ENCODE measurements around the gene IQCE. TPM values are rescaled to one million over a fixed set of nuclear protein-coding genes. Genes with fewer than 3 reads are reported as not detected.

Gene IQCE
- total and polyA plus RNA-seq, 2 donors (not counting 1 experiment from before 2014, with no cell fraction given), result 3.5 to 9.5 TPM

DNA sequence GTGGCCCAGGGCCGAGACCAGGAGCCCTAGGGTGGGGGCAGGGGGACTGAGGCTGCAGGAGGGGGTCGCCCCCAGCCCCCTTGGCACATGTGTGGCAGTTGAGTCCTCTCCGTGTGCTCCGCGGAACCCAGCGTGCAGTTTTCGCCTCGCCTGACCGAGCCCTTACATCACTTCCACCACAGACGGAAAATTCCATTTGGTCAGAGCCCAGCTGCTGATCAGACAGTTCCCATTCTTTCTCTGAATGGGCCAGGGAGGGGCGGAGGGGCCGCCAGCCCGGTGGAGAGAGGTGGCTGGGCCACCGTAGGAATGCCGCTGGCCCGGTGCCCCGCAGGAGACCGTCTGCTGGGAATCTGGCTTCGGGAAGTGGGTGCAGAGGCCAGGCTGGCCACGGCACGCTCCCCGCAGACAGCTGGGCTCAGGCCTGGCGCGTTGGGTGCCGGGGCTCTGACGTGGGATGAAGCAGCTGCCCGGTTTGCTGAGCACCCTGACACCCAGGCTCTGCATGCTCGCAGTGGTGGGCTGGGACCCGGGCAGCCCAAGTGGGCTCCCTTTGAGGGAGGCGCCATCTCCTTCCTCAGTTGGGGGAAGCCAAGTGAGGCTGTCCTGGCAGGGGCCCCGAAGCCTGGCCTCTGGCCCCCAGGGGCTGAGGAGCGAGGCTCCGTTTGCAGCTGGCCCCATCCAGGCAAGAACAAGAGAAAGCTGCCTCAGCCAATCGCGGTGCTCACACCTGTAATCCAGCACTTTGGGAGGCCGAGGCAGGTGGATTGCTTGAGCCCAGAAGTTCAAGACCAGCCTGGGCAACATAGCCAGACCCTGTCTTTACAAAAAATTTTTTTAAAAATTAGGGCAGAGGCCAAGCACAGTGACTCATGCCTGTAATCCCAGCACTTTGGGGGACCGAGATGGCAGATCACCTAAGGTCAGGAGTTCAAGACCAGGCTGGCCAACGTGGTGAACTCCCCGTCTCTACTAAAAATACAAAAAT, 82.9 kb downstream of the IQCE start:
- Mint-ChIP-seq H3K9me3 (ENCODE audit: insufficient read depth) (no peaks in the 10 kb centered on the region), H3K4me1 (peaks cover 63% of the 10 kb centered on the region), H3K4me3 (peak overlapping the region; percentile 71), H3K27ac (peak overlapping the region; percentile 92), H3K27me3 (no peaks in the 10 kb centered on the region)
- TF ChIP-seq, protein P1, sequence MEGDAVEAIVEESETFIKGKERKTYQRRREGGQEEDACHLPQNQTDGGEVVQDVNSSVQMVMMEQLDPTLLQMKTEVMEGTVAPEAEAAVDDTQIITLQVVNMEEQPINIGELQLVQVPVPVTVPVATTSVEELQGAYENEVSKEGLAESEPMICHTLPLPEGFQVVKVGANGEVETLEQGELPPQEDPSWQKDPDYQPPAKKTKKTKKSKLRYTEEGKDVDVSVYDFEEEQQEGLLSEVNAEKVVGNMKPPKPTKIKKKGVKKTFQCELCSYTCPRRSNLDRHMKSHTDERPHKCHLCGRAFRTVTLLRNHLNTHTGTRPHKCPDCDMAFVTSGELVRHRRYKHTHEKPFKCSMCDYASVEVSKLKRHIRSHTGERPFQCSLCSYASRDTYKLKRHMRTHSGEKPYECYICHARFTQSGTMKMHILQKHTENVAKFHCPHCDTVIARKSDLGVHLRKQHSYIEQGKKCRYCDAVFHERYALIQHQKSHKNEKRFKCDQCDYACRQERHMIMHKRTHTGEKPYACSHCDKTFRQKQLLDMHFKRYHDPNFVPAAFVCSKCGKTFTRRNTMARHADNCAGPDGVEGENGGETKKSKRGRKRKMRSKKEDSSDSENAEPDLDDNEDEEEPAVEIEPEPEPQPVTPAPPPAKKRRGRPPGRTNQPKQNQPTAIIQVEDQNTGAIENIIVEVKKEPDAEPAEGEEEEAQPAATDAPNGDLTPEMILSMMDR (IDR thresholded peaks at IDR 0.05), result no peak
- TF ChIP-seq EZH2 (IDR thresholded peaks at IDR 0.05; ENCODE audit: borderline replicate concordance, insufficient read depth, low read depth, low read length, poor library complexity, severe bottlenecking), result no peak
- peak; percentile 81 for DNase-seq
- H4K20me1 ChIP-seq (ENCODE audit: control insufficient read depth, insufficient read depth, low read length, poor library complexity, severe bottlenecking), result peaks cover 14% of the 10 kb centered on the region
- ATAC-seq (ENCODE audit: low read depth), result peak; percentile 59
- POLR2A ChIA-PET, result interaction anchor here (1.3 kb wide), 1 partner anchor 10 kb away, joined by 8 read pairs; the partner anchor contains the start of gene TTYH3
- peaks cover 87% of the 10 kb centered on the region for H3K79me2 ChIP-seq (ENCODE audit: control insufficient read depth, insufficient read depth, low read length)
- no peaks in the 10 kb centered on the region for H3K27me3 ChIP-seq (replicated peaks in 1 of 4; ENCODE audit: control extremely low read depth in 1 of 4, control insufficient read depth in 3 of 4, insufficient read depth in 4 of 4, low read length in 3 of 4)
- no peaks in the 10 kb centered on the region for H3K9me3 ChIP-seq (ENCODE audit: control extremely low read depth in 1 of 3, control insufficient read depth in 2 of 3, insufficient read depth in 1 of 3, low read length in 2 of 3)
- peak overlapping the region; percentile 46 for H2AFZ ChIP-seq (ENCODE audit: insufficient read depth, low read depth, low read length, poor library complexity, severe bottlenecking)
- H3K4me3 ChIP-seq (ENCODE audit: control extremely low read depth in 1 of 5, extremely low read depth in 1 of 5, insufficient read depth in 1 of 5, low read depth in 2 of 5, low read length in 4 of 5), result peak overlapping the region in 4 of 5 experiments; percentile 7 to 36 (median 16)
- peak overlapping the region; percentile 80 for H3K4me2 ChIP-seq (replicated peaks; ENCODE audit: low read depth, low read length, poor library complexity, severe bottlenecking)
- peak overlapping the region; percentile 63 to 69 for H3K27ac ChIP-seq (ENCODE audit: low read length in 2 of 2)
- no peaks in the 10 kb centered on the region for H3K36me3 ChIP-seq (replicated peaks in 1 of 2; ENCODE audit: control extremely low read depth in 1 of 2, control insufficient read depth in 1 of 2, extremely low read depth in 1 of 2, insufficient read depth in 2 of 2, low read length in 1 of 2)
- intact Hi-C loops (cut with micrococcal nuclease), result loop anchor here (1.0 to 2.0 kb wide), 2 partner anchors 9 to 69 kb away; no protein-coding TSS in a partner anchor
- 24% methylated on average over 35 of the region's 39 CpGs for WGBS (ENCODE audit: insufficient coverage)
- H3K4me1 ChIP-seq (ENCODE audit: control insufficient read depth in 2 of 2, insufficient read depth in 2 of 2, low read length in 2 of 2), result peaks cover 59 to 87% of the 10 kb centered on the region in 2 donors
- peak overlapping the region; percentile 50 for H3K9ac ChIP-seq (ENCODE audit: low read length)
- CTCF ChIA-PET, result interaction anchor here (0.7 to 1.8 kb wide), 5 partner anchors 29 to 508 kb away, joined by 3 to 5 read pairs (median 3); no protein-coding TSS in a partner anchor
